A549 (cell line): ENCODE data around the gene PRKAR2B.

ENCODE experiments used
- BHLHE40 ChIP-seq: IDR thresholded peaks from 2 replicates; pipeline ENCODE4 v1.6.1; 2012; ENCODE audit warnings: low read depth, low read length, inconsistent platforms
- CTCF ChIP-seq: fragments of >200 bp; sonication (Bioruptor Twin); formaldehyde crosslinking; IDR thresholded peaks from 3 replicates; pipeline ENCODE4 v1.5.1; 2016

- TF ChIP-seq BHLHE40 (no peak), CTCF (no peak)
Observed at GRCh38 chr7:107209565-107209964, 165.1 kb downstream of the PRKAR2B start.
